CD4-positive, alpha-beta T cell (primary cell): ENCODE measurements around the gene EFHC2. TPM values are rescaled to one million over a fixed set of nuclear protein-coding genes. Genes with fewer than 3 reads are reported as not detected.

Source experiments
- ATAC-seq: fragments of 200-7000 bp; cut with Tn5 transposase; one replicate; pipeline ENCODE4 v1.10.0; 2022; ENCODE audit warnings: mild to moderate bottlenecking; ENCODE audit not compliant: poor library complexity
- CTCF ChIA-PET: fragments of 350-600 bp; sonication (Branson Sonifier 250); formaldehyde crosslinking; loops from one replicate; lab custom pipeline; 2021; ENCODE audit warnings: antibody characterized with exemption, inconsistent platforms; lab: Charles Lee
- POLR2A ChIA-PET: fragments of 350-600 bp; sonication (Branson Sonifier 250); formaldehyde crosslinking; loops from one replicate; lab custom pipeline; 2021; ENCODE audit warnings: antibody characterized with exemption, inconsistent platforms; lab: Charles Lee
- DNase-seq, 14 experiments: peaks; one replicate each; pipeline ENCODE4 v3.0.0-alpha.2; 2013 to 2020; ENCODE audit warnings: mixed read lengths in 2 of 14
- H3K27ac ChIP-seq, 2 donors: one replicate each; pipeline versions ENCODE4 v1.5.1 to v1.7.0; 2013; ENCODE audit warnings: low read length in 2 of 2, low read depth in 1 of 2, mild to moderate bottlenecking in 1 of 2
- H3K27me3 ChIP-seq, 2 experiments: 1 replicate in 1 of 2; 2 replicates in 1 of 2; pipeline versions ENCODE4 v1.6.1 to v1.7.0; 2013; ENCODE audit warnings: low read length in 2 of 2, control low read depth in 1 of 2, mild to moderate bottlenecking in 1 of 2, moderate library complexity in 1 of 2; ENCODE audit not compliant: insufficient read depth in 2 of 2, control insufficient read depth in 1 of 2
- H3K36me3 ChIP-seq: one replicate; pipeline ENCODE4 v1.6.1; 2013; ENCODE audit warnings: low read length, control low read depth; ENCODE audit not compliant: insufficient read depth
- H3K4me1 ChIP-seq: one replicate; pipeline ENCODE4 v1.6.1; 2013; ENCODE audit warnings: low read length, control low read depth; ENCODE audit not compliant: insufficient read depth
- H3K4me3 ChIP-seq: one replicate; pipeline ENCODE4 v1.5.1; 2013; ENCODE audit warnings: mild to moderate bottlenecking, low read length, moderate library complexity
- H3K9me3 ChIP-seq, 2 experiments: 1 replicate in 1 of 2; 2 replicates in 1 of 2; pipeline versions ENCODE4 v1.6.1 to v1.7.0; 2013; ENCODE audit warnings: low read length in 2 of 2, mild to moderate bottlenecking in 2 of 2, control low read depth in 1 of 2, moderate library complexity in 1 of 2; ENCODE audit not compliant: control insufficient read depth in 1 of 2, insufficient read depth in 1 of 2
- H3K27ac Mint-ChIP-seq: one replicate; pipeline ENCODE4 v1.8.0; 2020; ENCODE audit warnings: mixed read lengths
- H3K27me3 Mint-ChIP-seq: one replicate; pipeline ENCODE4 v1.8.0; 2021; ENCODE audit warnings: mixed read lengths
- H3K36me3 Mint-ChIP-seq: one replicate; pipeline ENCODE4 v1.8.0; 2021; ENCODE audit warnings: low read depth, mixed read lengths
- H3K4me1 Mint-ChIP-seq: one replicate; pipeline ENCODE4 v1.8.0; 2021; ENCODE audit warnings: low read depth, mixed read lengths
- H3K4me3 Mint-ChIP-seq: one replicate; pipeline ENCODE4 v1.8.0; 2020; ENCODE audit warnings: mild to moderate bottlenecking, mixed read lengths
- H3K9me3 Mint-ChIP-seq: one replicate; pipeline ENCODE4 v1.8.0; 2020; ENCODE audit warnings: mixed read lengths
- CTCF ChIP-seq: fragments of 200-600 bp; IDR thresholded peaks from one replicate; pipeline ENCODE4 v1.8.0; 2022; ENCODE audit warnings: antibody characterized with exemption, mild to moderate bottlenecking
- intact Hi-C, 2 experiments: fragments of 100-400 bp; cut with DNase I in 1 of 2; cut with micrococcal nuclease in 1 of 2; formaldehyde crosslinking; loops; one replicate each; pipeline versions ENCODE4 v1.15.1 to v1.9.0; 2023 to 2025; cut with DNase I, micrococcal nuclease
- total RNA-seq, 174 experiments: library from RNA in 2 of 174; stranded (reverse) in 2 of 174; gene quantifications; one replicate each; pipeline ENCODE4 v1.2.3 and lab custom pipeline; 2021 to 2026

The EFHC2 gene
- total RNA-seq, 2 experiments from 2014 or later = 2.7 to 3.0 TPM

DNA sequence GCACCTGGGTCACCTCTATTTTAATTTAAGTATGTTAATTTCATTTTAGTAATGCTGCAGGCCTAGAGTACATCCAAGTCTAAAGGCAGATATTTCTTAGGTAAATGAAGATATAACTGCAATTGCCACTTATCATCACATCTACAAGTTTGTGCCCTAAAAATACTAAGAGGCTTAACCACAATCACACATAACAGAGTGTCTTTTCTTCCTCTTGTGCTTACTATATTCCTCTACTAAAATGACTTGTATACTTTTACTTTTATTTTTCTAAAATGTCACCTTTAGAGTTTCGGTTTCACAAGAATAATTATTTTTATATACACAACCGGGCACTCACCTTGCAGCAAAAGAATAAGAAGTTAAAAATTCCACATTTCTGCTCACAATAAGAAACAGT lies 77.9 kb downstream of the EFHC2 start:
- Mint-ChIP-seq H3K4me1 (peaks cover 38% of the 10 kb centered on the region), H3K36me3 (no peaks in the 10 kb centered on the region), H3K4me3 (peak overlapping the region; percentile 74), H3K27me3 (no peaks in the 10 kb centered on the region), H3K9me3 (no peaks in the 10 kb centered on the region), H3K27ac (peak overlapping the region; percentile 68)
- Histone ChIP-seq H3K4me1 (peaks cover 15% of the 10 kb centered on the region), H3K27ac (no peak overlapping the region), H3K9me3 (no peaks in the 10 kb centered on the region), H3K36me3 (no peaks in the 10 kb centered on the region), H3K27me3 (no peaks in the 10 kb centered on the region), H3K4me3 (no peak overlapping the region)
- peak in 2 of 14 experiments; percentile 4 to 51 for DNase-seq
- ChIA-PET CTCF (no interaction called here), POLR2A (interaction anchor here (1.4 to 3.5 kb wide), 2 partner anchors 12 to 607 kb away, joined by 3 to 32 read pairs; partner anchors contain the start of gene KDM6A)
- no peak for TF ChIP-seq CTCF
- peak; percentile 49 for ATAC-seq
- intact Hi-C loops = loop anchor here in 1 of 2 experiments (10.0 kb wide), 1 partner anchor 79 kb away; the partner anchor contains the start of gene EFHC2

GRCh38 chrX:44264936-44265335 lies 78.5 kb downstream of the EFHC2 start:
- intact Hi-C loops = loop anchor here in 1 of 2 experiments (10.0 kb wide), 1 partner anchor 80 kb away; the partner anchor contains the start of gene EFHC2
- H3K9me3 Mint-ChIP-seq = no peaks in the 10 kb centered on the region
- no peak overlapping the region for H3K4me3 ChIP-seq
- peaks cover 44% of the 10 kb centered on the region for H3K4me1 Mint-ChIP-seq
- DNase-seq = peak in 3 of 14 experiments; percentile 23 to 30 (median 25)
- H3K4me3 Mint-ChIP-seq = peak overlapping the region; percentile 6
- CTCF ChIA-PET = no interaction called here
- no peaks in the 10 kb centered on the region for H3K36me3 ChIP-seq
- peak; percentile 43 for ATAC-seq
- no peak for TF ChIP-seq CTCF
- no peak overlapping the region for H3K27ac ChIP-seq
- H3K27me3 ChIP-seq = no peaks in the 10 kb centered on the region
- H3K27me3 Mint-ChIP-seq = no peaks in the 10 kb centered on the region
- no peaks in the 10 kb centered on the region for H3K36me3 Mint-ChIP-seq
- peaks cover 16% of the 10 kb centered on the region for H3K4me1 ChIP-seq
- peak overlapping the region; percentile 68 for H3K27ac Mint-ChIP-seq
- POLR2A ChIA-PET = interaction anchor here (0.7 to 3.5 kb wide), 5 partner anchors 11 to 608 kb away, joined by 3 to 32 read pairs (median 4); partner anchors contain the start of gene KDM6A
- H3K9me3 ChIP-seq = no peaks in the 10 kb centered on the region

DNA sequence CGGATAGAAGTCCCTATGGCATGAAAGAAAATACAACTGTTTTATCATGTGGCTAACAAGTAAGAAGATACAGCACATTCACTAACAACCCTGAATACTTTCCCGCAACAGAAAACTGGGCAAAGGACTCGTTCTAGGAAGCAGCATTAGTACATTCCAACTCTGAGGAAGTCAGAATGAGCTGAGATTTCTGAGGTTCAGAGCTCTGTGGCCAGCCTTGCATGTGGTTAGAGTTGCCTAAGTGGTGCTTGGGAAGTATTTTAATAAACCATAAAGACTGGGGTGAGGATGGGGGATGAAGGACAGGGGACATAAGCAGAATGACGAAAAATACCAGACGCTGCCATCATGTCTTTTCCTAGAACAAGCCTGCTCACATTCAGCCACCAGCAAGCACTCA lies 82.2 kb downstream of the EFHC2 start:
- no peak for DNase-seq
- Histone ChIP-seq H3K9me3 (no peaks in the 10 kb centered on the region), H3K4me3 (no peak overlapping the region), H3K27me3 (no peaks in the 10 kb centered on the region), H3K36me3 (no peaks in the 10 kb centered on the region), H3K4me1 (peaks cover 16% of the 10 kb centered on the region), H3K27ac (no peak overlapping the region)
- ChIA-PET CTCF (no interaction called here), POLR2A (no interaction called here)
- Mint-ChIP-seq H3K27ac (no peak overlapping the region), H3K9me3 (no peaks in the 10 kb centered on the region), H3K4me1 (peaks cover 50% of the 10 kb centered on the region), H3K4me3 (no peak overlapping the region), H3K27me3 (no peaks in the 10 kb centered on the region), H3K36me3 (peaks cover 15% of the 10 kb centered on the region)
- ATAC-seq = no peak
- intact Hi-C loops = loop anchor here in 1 of 2 experiments (10.0 kb wide), 1 partner anchor 84 kb away; the partner anchor contains the start of gene EFHC2
- no peak for TF ChIP-seq CTCF
